ENCODE measurements around the gene MAD1L1. TPM values are rescaled to one million over a fixed set of nuclear protein-coding genes. Genes with fewer than 3 reads are reported as not detected.
"Not testable (repeated sequence)": the region's sequence is repeated elsewhere in the genome, so short reads cannot be mapped to it uniquely, and the experiment has no call there.

The MAD1L1 gene
- total and polyA plus RNA-seq, 2 of the 8 experiments (the other 6 are each of a cell fraction or from before 2014, with no cell fraction given), result 40.4 to 44.6 TPM

- CTCF ChIA-PET (ENCODE audit: partially characterized antibody), result interaction anchor here (0.9 to 1.1 kb wide), 2 partner anchors 24 to 71 kb away, joined by 4 to 5 read pairs; no protein-coding TSS in a partner anchor
- H2BK20ac ChIP-seq (ENCODE audit: low read length); H2BK15ac ChIP-seq (ENCODE audit: low read length); H3K36me3 ChIP-seq (ENCODE audit: control insufficient read depth in 2 of 4, insufficient read depth in 4 of 4, low read length in 3 of 4); H3K4me1 ChIP-seq (replicated peaks in 1 of 4; ENCODE audit: control insufficient read depth in 3 of 4, insufficient read depth in 4 of 4, low read length in 3 of 4); H3K23me2 ChIP-seq (ENCODE audit: low read depth, low read length); H3K14ac ChIP-seq (ENCODE audit: insufficient read length); H2BK120ac ChIP-seq (replicated peaks; ENCODE audit: low read depth, low read length); H3K56ac ChIP-seq (replicated peaks; ENCODE audit: insufficient read length, low read depth, low read length); H4K8ac ChIP-seq (ENCODE audit: extremely low read depth, insufficient read depth, low read length); FAIRE-seq; H2BK5ac ChIP-seq (ENCODE audit: low read depth, low read length); H4K5ac ChIP-seq (ENCODE audit: insufficient read length, low read depth, low read length); H2AK5ac ChIP-seq (ENCODE audit: low read depth, low read length); H3K27ac ChIP-seq (ENCODE audit: low read depth, low read length); H3K9ac ChIP-seq (replicated peaks in 1 of 4; ENCODE audit: extremely low read depth in 1 of 4, low read depth in 3 of 4, low read length in 3 of 4); H3K4me3 ChIP-seq (ENCODE audit: extremely low read depth in 1 of 4, insufficient read depth in 2 of 4, low read depth in 3 of 4, low read length in 4 of 4); POLR2A ChIA-PET (ENCODE audit: partially characterized antibody); H3K23ac ChIP-seq (ENCODE audit: insufficient read length); H3K79me1 ChIP-seq (ENCODE audit: low read depth, low read length); H3K4ac ChIP-seq (replicated peaks; ENCODE audit: insufficient read length, low read depth, low read length); DNase-seq (ENCODE audit: low read depth in 1 of 2, low spot score in 2 of 2); H3K9me3 ChIP-seq (ENCODE audit: insufficient read depth in 2 of 2, low read depth in 1 of 2, low read length in 1 of 2); H2BK12ac ChIP-seq (ENCODE audit: low read depth, low read length); H4K20me1 ChIP-seq (replicated peaks in 1 of 2; ENCODE audit: control insufficient read depth in 1 of 2, insufficient read depth in 2 of 2, low read length in 2 of 2); H3K79me2 ChIP-seq (ENCODE audit: control insufficient read depth in 1 of 2, insufficient read depth in 2 of 2, low read length in 2 of 2); H3K4me2 ChIP-seq (ENCODE audit: insufficient read depth in 1 of 2, low read depth in 2 of 2, low read length in 2 of 2); H3K18ac ChIP-seq (ENCODE audit: extremely low read depth, low read length); H3K27me3 ChIP-seq (replicated peaks in 1 of 4; ENCODE audit: control insufficient read depth in 3 of 4, extremely low read depth in 1 of 4, insufficient read depth in 3 of 4, low read length in 3 of 4); H2AFZ ChIP-seq (ENCODE audit: low read length); H4K91ac ChIP-seq (replicated peaks; ENCODE audit: insufficient read length, low read length): not testable (repeated sequence)
- 87% methylated on average over 28 of the region's 31 CpGs; no CpG with 5 or more reads in 1 of the 2 experiments for WGBS, 2 experiments (ENCODE audit: extremely low coverage in 1 of 2, insufficient coverage in 1 of 2, insufficient read length in 1 of 2, insufficient replicate concordance in 2 of 2, low coverage in 1 of 2, low lambda C conversion rate in 2 of 2, missing lambda C conversion rate in 1 of 2)
Measured at GRCh38 chr7:1837696-1838543, 394.8 kb downstream of the MAD1L1 start.
